ENCODE measurements around the gene MTHFSD.

Gene MTHFSD

DNA sequence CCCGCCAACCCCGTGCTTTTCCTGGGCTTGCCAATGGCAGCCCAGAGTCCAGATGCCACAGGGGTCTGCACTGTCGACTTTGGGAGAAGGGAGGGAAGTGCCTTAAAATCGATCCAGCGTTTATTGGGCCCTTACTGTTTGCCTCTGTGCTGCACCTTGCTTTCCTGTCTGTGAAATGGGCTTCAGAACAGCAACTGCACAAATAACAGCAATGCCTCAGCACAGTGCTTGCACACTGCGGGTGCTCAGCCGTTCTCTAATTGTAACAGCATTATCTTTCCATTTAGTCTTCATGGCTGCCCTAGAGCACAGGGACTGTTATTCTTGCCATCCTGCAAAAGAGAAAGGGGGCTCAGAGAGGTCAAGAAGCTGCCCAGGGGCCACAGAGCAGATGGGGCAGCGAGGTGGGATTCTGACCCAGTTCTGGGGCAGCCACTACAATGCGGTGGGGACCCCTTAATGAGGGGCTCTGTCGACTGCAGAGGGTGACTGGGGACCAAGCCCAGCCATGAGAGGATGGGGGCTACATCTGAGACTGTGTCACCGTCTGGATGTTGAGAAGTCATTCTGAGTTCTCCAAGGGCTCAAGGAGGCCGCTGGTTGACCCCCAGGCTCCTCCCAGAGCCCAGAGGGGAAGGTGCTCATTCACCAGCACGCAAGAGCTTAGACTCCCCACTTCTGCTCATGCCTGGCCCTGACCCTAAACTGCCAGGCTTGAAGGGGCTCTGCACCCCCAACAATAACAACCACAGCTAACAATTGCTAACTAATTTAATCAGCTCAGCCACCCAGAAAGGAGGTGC, 54.1 kb downstream of the MTHFSD start:
- no peak for DNase-seq

DNA sequence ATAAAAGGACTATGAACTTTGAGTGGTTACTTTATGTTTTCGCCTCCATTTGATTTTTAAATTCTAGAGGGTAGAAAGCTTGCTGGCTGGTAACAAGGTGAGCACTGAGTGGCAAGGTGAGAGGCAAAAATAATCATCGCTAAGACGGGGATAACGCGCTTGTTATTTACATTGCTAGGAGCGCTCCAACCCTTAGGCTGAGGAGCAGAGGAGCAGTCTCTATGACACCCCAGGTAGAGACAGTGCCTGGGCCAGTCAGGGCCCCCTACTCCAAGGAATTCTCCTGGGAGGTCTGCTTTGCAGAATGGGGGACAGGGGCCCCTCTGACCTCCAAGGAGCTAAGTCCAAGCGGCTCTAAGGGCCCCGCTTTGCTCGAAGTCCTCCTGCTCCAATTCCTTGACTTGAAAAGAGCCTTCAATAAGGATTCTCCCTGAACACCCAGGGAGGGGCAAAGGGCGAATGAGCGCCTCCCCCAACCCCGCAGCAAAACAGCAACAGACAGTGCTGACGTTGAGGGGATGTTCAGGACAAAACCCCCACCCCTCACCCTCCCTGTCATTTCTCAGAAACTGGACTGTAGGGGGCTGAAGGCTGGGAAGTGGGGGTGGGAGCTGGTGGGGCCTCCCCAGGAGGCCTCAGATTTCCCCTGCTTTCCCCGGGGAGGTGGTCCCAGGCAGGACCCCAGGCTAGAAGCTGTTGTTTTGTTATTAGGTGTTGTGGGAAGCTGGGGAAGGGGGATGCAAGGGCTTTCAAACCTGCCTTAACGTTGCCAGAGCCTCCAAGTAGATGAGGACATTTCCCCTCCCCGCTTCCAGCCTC, 54.9 kb downstream of the MTHFSD start:
- DNase-seq: no peak

DNA sequence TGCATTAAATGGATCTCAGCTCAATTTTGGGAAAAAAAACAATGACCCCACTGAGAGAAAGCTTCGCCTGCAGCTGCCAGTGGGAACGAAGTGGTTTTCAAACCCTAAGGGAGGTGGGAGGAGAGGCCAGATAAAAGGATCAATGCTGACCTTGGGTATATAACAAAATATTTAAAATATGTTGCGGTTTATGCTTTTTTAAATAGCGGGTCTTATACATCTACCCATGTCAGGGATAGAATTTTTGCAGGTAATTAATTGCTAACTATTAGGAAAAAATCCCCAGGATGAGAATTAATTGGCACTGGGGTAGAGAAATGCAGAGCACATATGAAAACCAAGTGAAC, 55.6 kb downstream of the MTHFSD start:
- DNase-seq: no peak

DNA sequence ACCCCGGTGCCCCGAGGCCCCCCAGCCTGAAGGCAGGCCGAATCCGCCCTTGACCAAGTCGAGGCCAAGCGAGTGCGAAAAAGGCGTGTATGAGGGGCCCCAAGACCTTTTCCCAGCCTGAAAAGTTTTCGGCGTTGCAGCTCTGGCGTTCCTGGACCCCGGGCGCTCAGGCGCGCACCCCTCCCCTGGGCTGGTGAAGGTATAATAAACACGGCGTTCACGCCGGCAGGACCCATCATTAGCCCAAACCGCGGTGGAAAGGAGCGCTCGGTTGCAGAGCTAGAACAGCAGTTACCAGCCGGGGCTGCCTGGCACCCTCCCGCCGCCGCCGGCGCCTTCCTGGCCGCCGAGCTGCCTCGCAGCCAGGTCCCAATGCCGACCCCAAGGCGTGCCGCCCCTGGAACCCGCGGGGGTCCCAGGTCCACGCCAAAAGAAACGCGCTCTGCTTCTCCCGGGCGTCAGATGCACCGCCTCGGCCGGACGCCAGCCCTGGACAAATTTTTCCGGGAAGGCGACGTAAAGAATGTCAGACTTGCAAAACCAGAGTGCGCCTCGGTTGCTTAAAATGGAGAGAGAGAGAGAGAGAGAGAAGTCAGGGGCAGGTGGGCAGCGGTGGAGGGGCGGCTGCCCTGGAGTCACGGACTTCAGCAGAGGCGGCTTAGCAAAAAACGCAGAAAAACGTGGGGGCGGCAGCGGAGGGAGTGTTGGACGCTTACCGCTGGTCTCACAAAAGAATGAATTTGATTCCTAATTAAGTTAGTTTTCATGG, 56.2 kb downstream of the MTHFSD start:
- DNase-seq: no peak

DNA sequence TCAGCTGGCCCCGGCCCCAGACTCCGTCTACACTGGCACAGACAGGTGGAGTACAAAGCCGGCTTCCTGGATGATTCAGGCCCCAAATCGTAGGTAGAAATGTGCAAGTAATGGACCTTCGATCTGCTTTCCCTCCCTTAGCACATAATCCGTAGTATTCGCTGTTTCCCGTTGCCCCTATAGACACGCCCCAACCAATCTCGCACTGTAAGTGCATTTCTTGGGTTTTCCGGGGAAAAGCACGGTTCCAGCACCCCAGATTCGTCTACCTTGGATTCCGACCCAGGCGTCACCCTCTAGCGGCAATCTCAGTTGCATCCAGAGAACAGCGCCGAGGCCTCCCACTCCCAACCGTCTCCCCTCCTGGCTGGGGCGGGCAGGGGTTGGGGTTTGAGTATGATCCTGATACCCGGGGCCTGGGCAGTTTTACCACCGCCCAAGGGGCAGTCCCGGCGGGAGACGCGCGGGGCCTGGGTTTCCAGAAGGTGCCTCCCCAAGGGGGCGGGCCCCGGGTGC, 56.8 kb downstream of the MTHFSD start:
- no peak for DNase-seq

DNA sequence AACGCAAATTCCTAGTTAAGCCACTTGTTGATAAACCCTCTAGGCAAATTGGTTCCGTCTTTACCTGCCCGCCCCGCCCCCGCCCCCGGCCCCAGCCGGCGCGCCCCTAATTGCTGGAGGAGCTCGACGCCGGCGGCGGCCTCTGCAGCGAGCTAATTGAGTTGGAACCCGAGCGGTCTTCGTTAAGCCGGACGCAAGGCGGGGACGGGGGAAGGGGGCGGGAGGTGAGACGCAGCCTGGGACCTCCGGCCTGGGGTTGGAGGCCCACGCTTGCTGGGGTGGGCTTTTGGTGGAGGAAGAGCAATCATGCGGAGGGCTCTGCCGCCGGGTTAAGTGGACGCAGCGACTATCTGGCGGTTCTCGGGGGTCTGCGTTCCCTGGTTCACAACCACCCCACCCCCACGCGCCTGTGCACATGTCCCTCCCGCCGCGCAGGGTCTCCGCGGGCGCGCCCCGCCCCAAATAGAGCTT, 57.4 kb downstream of the MTHFSD start:
- no peak for DNase-seq

DNA sequence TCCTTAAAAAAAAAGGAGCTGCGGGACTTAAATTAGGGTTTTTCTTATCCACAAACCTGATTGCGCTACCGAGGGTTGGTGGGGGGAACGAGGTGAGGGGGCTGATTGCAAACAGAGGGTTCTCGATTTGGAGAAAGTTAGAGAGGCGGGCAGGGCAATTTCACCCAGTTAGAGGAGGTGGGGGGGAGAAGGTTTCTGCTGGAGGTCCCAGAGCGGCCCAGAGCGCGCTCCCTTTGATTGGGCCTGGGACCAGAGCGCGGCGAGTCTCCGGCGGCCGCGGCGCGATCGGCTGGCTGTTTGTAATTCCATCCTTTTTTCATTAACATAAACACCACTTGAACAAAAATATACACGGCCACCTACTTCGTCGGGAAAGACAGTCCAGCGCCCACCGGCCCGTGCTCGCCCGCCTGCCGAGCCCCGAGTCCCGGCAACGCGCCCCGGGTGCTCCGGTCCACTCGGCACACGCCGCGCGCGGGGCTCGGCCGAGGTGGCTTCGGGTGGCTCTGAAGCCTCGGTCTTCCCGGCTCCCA, 58.0 kb downstream of the MTHFSD start:
- DNase-seq: no peak

DNA sequence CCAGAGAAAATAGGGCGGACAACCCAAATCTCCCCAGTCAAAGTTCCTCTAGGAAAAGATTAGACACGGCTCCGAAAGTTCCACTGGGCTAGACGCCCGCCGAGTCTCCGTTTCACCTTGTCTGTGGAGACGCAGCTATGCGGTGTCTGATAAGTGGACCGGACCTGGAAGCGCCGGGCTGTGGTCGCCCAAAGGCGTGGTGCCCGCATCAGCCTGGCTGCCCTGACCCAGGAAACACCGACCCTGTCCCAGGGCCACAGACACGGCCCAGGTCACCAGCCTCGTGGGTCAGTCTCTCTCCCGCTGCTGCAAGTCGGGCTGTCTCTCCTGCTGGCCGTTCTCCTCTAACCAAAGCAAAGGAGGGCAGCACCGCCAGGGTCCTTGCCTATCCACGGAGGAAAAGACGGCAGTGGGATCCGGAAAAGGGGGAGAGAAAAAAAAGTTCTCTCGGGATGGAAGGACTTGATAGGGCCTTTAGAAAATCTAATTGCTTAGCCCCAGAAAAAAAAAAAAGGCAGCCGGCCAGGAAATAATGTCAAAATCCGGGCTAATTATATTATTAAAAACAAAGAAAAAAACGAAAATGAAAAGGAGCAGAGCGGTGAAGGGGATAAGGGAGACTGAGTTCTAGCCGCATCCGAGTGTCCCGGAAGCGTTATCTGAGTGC, 58.6 kb downstream of the MTHFSD start:
- DNase-seq: no peak

DNA sequence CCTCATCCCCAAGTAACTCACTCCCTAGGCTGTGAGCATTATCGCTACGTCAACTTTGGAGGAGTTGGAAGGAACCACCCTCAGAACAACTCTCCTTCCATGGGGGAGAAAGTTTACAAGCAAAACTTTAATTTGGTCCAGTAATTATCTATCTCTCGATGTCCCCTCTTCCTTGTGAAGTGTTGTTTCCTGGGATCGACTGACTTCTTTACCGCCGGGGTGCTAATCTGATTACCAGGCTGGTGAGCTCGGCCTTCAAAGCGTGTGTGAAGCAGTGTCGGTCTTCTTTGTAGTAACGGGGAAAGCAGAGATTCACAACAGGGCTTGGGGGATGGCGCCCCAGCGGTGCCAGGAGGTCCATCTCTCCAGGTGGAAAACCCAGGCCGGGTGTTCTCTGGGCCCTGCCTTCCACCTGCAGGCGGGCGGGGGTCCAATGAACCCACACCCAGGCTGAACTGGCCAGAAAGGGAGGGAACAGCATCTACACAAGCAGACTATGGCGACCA, 59.2 kb downstream of the MTHFSD start:
- DNase-seq: no peak

DNA sequence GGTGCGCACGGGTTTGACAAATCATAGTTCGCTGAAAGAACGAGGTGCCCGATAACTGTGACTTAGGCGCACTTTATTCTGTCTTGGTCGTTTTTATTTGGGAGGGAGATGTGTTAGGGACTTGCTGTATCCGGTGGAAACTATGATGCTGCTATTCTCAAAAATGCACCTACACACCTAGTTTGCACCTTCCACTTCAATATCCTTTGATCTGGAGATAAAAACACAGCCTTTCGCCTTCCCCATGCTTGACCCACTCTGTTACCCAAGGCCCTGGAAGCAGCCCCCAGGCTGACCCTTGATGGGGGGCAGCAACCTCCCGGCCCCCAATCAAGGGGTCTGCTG, 59.7 kb downstream of the MTHFSD start:
- DNase-seq: no peak

DNA sequence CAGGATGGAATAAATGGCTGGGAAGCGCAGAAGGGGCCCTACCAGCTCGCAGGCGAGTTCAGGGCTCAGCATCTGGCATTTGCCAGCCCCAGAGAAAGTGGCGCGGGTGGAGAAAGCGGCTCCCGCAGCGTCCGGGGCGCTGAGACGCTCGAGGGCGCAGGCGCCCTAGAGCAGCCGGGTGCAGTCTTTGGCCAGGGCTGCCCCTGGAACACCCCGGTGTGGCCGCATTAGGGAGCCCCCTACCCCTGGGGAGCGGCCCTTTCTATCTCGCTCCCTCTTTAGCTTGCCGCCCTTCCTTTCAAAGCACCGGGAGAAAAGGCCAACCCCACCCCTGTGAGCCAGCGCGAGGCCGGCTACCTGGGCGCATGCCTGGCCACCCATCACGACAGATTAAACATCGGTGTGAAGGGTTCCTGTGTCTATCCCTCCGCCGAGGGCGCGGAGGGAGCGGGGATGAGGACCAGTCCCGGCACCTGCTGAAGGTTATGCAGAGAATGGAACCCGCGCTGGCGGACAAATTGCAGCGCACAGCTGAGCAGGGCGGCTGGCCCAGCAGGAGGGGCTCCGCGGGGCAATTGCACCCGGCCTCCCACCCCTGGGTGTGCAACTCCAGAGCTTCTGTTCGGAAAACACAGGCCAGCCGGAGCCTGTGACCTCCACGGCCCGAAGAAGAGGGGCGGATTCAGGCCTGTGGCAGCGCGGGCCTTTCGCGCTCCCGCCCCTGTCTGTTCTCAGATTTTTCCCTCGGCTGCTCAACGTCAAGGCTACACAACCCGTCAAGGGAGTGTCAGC, 60.3 kb downstream of the MTHFSD start:
- DNase-seq: no peak

DNA sequence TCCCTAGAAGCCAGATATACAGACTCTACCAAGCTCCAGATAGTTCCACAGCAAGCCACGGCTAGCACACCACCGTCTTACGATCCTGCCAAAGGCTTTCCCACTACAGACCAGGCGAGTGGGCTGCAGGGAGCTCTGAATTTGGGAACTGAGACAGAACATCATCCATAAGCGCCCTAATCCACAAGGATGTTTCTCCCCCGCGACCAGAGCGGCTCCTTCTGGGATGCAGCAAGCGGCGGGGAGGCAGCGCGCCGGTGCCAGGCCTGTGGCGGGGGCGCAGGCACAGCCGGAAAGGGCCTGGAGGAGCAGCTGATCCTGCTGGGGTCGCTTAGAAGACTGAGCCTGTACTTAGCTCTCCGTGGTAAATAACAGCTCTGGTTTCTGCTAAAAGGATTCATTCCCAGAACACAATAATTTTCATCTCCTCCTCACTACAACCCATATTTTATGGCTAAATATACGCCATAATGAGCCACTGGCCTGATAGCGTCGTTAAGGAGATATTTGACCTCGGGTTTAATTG, 60.9 kb downstream of the MTHFSD start:
- no peak for DNase-seq

DNA sequence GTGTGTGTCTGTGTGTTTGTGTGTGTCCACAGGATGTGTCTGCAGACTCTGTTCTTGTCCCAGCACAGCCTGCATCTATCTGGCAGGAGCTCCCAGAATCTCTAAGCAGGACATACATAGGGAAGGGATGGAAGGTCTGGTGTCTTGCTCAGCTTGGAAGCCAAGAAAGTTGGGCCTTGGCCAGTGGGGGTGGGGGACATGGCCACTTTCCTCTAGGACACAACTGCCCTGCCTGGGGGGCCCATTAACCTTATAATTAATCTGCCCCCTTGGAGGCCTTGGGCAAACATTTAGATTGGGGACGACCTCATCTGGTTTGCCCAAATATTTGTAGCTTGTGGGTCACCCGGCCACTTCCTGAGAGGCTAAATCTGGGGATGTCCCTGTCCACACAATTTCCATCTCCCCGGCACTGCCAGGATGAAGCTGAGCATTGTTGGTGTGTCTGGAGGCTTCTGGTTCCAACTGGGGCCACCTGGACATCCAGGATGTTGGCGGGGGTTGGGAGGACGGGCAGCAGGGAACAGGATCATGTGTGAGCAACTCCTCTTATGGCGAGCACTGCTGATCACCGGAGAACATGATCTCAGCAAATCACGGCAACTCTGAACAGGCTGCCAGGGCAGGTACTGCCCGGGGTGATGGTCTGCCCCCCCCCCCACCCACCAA, 61.9 kb downstream of the MTHFSD start:
- DNase-seq: no peak

DNA sequence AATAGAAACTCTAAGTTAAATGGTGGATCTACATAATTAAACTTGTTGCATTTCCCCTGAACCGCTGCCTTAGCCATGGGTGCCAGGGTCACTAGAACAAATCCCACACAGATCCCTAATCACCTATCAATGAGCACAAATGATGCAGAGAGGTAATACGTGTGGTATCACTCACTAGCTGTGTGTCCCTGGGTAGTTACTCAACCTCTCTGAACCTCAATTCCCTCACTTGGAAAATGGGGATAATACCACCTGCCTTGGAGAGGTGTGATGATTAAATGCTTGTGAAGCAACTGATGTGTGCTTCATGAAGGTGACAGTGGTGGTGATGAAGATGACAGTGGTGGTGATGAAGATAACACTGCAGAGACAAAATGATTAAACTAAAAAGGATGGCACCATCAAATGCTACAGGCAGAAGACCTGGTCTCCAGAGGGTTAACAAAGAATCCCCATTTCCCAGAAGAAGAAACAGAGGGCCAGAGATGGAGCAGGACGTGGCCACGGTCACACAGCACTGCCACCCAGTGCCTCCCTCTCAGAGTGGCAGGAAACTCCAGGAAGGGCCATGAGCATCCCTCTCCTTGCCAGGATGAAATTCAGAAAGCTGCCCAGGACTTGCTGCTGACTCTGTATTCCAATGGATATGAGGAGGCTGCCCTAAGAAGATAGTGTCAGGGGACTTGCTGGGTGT, 62.6 kb downstream of the MTHFSD start:
- DNase-seq: no peak

DNA sequence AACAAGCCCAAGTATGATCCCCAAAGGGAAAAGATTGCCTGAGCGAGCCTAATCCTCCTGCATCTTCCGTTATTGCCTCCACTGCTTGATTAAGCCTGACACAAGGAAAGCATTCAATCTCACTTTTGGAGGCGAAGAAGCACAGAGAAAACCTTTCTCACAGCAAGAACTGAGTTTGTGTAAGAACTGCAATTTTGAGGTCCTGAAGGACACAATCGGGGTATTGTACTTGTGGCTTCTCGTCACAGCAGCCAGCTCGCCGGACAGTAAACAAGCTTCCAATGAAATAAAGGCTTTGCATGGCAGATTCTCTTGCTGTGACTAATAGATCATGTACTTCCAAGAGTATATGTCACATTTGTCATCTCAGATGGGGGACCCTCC, 63.4 kb downstream of the MTHFSD start:
- DNase-seq: no peak

DNA sequence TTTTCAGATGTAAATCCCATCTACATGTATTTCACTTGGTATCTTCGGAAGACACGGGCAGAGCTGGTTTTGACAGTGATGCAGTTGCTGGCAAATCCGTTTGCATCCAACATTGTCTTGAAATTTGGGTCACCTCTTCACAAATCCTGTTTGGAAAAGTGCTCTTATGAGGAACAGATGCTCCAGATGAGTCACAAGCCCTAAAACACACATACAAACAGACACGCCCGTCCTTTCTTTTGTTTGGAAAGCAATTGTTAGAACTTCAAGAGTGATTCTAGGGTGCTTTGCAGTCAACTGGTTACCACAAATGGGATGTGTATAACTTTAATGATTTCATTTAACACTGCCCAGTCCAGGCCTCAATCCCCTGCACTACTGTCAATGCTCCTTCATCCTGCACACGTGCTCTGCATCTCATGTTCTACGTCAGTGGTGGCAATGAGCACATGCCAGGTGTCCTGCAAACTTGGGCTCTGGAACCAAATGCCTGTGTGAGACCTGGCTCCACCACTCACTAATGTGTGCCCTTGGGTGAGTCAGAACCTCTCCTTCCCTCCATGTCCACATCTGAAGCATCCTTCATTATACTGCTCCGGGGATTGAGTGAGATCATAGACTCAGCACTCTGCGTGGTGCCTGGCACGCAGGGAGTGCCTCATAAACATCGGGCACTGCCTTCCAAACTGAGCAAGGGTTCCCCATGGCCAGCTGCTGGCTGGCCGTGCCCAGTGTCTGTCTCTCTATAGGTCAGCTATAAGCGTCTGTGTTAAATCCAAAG, 64.0 kb downstream of the MTHFSD start:
- no peak for DNase-seq

DNA sequence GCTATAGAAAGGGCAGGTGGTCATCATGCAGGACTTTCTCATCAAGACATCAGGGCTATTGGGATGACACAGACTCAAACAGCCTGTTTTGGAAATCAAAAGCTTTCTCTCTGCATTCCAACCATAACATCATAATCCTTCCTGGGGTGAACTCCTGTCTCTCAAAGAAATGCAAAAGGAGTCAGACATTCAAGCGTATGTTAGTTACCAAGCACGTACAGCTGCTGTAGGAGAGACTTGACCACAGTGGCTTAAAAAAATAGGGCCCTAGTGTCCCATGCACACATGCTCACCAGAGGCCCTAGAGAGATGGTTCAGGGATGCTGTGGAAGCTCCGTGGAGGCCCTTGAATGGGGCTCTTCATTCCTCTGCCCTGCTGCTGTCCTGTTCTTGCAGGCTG, 69.3 kb downstream of the MTHFSD start:
- DNase-seq: no peak

DNA sequence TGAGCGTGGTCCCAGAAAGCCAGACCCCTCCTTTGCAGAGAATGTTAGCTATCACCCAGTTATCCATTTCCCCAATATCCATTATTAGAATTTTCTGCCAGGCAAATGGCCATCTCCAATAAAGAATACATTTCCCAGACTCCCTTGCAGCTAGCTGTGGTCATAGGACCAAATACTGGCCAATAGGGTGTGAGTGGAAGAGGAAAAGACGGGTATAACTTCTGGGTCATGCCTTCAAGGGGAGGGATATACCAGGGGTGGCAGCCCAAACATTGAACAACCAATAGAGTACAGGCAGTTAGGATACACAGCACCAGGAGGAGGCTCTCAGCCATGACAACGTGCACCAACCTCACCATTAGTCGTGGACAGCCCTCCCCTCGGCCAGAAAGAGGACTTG, 70.8 kb downstream of the MTHFSD start:
- DNase-seq: no peak

DNA sequence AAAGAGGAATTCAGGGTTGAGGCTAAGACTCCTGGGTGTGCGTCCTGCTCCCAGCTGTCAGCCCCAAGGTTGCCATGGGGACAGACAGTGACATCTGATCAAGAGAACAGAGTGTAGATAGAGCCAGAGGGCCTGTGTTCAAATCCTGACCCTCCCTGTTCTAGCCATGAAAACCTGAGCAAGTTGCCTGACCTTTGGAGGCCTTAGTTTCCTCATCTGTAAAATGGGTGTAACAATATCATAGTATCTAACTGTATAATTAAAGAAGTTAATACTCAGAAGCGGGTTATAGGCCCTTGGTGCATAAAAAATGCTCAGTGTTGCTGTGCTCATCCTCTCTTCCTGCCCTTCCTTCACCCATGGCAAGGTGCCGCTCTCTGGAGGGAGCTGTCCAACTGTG, 73.4 kb downstream of the MTHFSD start:
- DNase-seq: no peak
